Measurements from ENCODE around the gene BAIAP2.

The BAIAP2 gene

DNA sequence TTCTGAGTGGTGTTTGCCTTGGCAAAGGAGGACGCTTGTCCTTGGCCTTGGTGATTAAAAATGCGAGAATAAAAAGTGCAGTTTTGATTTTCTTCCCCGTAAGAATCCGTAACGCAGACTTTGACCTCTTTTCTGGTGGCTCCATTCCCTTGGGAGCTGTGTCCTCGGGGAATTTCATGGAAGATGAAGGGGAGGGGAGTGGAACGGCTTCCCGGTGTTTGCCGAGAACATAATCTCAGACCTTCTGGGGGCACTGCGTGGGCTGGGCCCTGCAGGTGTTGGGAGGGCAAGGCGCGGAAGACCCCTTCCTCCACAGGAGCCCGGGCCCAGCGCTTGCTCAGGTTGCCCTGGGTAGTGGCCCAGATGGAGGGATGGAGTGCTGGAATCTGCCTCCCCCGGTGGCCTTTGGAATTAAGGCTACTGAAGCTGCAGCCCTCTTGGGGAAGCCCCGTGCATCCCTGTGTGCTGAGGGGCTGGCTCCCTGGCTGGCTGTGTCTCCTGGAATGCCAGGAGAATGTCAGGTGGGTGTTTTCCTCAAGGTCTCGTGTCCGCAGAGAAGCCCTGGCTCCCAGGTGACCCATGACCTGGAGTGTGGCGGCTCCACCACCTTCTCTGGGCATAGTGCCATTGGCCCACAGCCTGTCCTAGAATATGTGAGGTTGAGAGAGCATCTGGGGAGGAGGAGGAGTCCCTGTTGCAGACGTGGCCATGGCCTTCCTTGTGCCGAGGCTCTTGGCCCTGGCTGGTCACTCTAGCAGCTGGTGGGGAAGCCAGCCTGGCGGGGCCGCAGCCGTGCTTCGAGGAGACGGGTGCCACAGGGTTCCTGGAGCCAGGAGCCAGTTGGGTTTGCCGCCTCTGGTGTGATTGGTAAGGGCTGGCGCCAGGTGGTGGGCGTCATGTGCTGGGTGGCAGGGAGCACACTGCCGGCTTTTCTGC, 3.1 kb downstream of the BAIAP2 start:
- peak in 1 of 14 donors; percentile 33 for DNase-seq

DNA sequence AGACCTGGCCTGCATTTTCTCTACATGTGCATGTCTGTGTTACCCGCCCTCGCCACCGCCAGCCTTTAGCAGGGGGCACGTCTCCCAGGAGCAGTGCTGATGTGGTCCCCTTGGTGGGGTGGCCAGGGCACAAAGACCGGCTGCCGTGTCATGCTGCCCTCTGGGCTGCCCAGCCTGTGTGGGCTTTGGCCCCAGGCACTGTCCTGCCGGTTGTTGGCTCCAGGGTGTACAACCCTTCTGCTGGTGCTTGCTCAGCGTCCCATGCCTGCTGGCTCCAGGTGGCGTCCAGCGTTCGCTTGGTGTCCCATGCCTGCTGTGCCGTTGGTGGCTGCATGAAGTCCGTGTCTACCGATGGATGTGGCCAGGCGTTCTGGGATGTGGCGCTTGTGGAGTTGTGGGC, 4.1 kb downstream of the BAIAP2 start:
- no peak for DNase-seq

DNA sequence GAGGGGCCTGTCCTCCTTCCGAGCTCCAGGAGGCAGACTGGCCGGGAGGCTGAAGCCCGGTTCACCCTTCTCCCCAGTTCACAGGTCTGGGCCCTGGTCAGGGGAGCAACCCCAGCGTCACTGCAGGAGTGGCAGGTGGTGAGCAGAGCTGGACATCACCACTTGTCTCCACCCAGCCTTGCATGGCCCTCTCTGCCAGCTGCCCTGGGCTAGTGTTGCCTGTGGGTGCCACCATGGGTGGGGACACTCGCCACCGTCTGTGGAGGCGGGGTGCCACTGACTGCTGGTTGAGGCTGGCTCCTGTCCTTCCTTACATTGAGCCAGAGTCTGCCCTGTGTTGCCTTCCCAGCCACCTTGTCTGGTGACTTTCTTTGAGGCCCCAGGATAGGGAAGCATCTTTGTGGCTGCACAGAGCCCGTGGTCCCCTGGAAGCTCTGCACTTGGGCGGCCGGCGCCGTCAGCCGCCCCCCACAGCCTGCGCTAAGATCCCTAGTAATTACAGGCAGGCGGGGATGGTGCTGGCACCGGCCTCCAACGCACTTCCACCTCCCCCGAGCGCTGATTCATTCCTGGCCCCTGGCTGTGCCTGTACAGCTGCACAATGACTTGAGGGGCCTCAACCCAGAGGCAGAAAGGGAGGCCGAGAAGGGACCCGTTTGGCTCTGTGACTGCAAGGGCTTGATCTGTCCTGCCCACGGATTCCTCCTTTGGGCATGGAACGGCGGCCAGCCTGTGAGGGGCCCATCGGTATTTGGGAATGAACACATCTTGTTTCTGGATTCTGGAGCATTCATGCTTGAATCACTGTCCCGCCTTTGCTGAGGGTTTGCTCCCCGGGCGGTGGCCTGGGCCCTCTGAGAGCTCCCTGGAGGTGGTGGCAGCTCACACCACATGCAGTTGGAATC, 5.2 kb downstream of the BAIAP2 start:
- peak in 1 of 14 donors; percentile 29 for DNase-seq

DNA sequence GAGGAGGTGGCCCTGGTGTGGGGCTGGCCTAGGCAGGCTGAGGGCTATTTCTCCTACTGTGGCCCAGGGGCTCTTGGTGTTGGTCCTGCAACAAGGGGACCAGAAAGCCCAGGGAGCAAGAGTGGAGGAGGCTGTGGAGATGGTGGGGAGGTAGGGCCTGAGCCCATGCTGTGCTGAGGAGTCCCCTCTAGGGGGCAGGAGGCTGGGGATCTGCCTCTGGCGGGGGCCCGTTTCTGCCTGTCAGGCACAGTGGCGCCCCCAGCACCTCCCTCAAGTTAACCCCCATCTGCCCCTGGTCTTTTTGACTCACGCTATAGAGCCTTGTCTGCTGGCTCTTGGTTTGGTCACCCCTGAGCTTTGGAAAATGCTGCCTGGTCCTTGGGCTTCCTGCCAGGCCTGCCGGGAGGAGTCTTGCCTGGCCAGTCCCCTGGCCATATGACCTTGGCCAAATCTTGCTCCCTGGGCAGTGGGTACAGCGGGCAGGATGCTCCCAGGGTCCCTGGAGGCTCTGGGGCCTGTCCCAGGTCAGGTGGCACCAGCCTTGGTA, 5.9 kb downstream of the BAIAP2 start:
- DNase-seq, result no peak

DNA sequence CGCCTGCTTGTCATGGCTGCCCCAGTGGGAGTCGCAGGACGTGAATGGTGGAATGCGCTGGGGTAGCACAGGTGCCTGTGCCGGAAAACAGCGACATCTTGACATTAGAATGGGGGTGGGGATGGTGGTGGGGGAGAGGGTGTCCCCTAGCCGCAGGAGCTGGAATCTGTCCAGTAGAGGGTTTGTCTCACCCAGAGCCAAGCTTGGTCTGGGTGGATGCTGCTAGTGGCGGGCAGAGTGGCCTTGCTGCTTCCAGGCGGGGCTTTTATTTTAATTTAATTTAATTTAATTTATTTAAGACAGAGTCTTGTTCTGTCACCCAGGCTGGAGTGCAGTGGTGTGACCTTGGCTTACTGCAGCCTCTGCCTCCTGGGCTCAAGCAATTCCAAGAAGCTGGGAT, 7.7 kb downstream of the BAIAP2 start:
- DNase-seq, result no peak

DNA sequence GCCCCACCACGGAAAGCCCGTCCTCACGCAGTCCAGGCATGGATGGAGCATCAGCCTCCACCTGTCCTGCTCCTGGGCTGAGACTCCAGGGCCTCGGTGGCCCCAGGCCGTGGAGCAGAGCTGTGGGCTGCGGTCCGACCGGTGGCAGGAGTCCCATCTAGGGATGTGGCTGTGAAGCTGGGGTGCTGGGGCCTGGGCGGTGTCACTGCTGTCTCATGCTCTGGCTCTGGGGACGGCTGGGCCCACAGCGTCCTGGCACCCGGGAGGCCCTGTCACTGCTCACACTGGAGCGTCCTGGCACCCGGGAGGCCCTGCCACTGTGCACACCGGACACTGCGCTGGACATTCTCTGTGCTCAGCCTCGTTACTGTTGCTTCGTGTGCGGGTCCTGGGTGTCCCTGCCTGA, 8.4 kb downstream of the BAIAP2 start:
- DNase-seq, result no peak

DNA sequence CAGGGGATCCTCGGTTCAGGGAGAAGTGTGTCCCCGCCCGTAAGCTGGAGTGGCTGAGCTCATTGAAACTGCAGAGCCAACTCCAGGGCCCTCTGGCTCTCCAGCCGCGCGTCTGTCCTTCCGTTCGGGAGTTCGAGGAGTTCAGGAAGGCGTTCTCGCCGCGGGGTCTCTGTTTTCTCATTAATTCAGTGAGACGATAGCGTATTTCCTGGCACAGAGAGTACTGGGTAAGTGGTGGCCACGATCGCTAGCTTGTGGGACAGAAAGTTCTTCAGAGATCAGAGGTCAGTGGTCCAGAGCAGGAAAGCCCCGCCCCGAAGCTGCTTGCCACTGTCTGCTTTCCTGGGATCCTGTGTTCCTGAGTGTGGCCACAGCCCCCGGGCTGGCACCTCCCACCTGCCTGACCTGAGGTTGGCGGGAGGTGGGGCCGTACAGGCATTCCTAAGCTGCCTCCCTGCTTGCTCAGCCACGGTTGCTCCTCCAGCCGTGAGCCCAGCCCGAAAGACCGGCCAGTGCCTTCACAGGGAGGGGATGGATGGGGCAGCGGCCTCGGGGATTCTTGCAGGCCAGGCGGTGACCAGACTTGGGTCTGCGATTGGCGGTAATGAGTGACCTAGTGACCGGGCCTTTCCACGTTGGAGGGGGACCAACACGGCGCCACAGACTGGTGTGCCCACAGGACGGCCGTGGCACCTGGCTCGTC, 8.9 kb downstream of the BAIAP2 start:
- DNase-seq, result no peak

DNA sequence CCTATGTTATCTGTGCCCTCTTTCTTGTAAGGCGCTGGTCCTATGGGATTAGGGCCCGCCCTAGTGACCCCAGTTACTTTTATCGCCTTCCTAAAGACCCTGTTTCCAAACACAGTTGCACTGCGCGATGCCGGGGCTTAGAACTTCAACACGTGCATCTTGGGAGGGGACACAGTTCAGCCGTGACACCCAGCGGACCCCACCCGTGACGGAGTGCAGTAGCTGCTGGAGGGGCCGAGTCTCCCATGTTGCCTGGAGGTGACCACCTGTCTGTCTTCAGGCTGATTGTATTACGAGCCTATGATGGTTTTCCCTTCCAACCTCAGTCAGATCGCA, 9.4 kb downstream of the BAIAP2 start:
- DNase-seq, result no peak

DNA sequence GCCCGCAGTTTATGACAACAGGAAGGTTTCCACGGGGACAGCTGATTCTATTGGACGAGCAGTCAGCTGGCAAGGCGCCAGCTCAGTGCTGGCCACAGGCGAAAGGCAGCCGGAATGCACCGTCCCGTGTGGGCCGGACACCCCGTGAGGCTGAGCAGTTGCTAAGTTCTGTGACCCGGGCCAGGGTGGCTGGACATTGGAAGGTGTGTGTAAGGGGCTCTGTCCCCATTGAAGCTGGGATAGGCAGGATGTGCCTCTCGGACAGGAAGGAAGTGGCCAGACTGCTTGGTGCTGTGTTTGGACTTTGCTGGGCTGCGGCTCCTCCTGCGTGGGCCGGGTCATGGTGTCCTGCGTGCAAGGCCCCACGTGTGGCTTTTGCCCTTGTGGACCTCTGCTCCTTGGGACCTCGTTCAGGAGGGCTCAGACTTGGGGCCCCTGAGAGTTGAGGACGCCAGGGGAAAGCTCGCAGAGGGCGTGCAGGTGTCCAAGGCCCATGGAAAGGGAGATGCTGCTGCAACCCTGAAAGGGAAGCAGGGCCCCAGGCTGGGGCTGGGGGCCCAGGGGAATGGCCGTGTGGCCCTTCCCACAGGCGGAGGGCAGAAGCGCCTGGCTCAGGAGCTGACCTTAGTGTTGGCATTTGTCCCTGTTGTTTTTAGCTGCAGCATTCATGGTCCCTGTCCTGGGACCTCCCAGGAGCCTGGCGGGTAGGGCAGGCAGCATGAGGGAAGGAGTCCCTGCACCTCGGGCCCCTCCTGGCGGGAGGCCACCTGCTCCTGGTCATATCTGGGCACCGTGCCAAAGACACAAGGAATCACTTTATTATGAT, 10.0 kb downstream of the BAIAP2 start:
- DNase-seq, result peak in 9 of 14 donors; percentile 28 to 66 (median 47)

DNA sequence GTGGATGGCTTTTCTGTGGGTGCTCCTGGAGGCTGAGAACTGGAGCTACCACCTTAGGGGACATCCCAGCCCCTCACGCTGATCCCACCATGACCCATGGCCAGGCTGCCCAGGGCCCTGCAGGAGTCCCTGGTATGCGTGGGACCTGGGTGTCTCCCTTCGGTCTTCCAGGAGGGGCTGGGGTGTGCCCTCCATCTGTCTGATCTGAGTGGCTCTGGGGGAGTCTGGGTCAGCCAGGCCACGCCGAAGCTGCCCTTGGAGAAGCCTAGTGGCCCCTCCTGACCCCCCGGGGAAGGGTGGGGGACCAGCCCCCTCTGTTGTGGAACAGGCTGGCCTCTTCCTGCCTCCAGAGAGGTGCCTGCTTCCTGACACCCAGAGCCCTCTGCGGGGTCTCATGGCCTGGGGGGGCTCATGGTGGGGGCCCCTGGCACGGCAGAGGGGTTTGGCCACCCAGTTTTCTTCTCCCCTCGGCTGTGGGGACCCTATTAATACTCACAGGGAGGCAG, 10.7 kb downstream of the BAIAP2 start:
- no peak for DNase-seq

DNA sequence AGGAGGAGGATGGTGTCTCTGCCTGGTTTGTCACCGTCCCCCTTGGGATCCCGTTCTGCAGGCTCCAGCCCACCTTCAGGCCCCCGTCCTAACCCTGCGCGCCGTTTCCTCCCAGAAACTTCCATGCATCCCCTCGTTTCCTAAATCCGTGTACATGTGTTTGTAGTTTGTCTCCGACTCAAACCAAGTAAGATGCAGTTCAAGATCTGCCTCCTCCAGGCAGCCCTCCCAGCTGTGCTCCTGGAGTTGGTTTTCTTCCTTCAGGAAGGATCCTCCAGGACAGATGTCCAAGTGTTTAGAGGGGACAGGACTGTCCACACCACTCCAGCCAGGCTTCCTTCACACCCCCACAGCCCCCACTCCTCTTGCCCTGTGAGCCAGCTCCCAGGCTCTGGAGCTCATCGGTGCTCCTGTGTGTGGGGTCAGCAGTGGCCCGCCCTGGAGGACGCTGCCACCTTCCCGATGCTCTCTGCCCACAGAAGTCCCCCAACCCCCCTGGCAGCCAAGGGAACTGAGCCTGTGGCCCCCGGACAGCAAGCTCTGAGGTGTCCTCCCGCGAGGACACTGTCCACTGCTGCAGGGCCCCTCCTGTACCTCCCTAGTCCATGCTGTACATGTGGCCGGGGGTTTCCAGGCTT, 11.3 kb downstream of the BAIAP2 start:
- DNase-seq, result no peak

DNA sequence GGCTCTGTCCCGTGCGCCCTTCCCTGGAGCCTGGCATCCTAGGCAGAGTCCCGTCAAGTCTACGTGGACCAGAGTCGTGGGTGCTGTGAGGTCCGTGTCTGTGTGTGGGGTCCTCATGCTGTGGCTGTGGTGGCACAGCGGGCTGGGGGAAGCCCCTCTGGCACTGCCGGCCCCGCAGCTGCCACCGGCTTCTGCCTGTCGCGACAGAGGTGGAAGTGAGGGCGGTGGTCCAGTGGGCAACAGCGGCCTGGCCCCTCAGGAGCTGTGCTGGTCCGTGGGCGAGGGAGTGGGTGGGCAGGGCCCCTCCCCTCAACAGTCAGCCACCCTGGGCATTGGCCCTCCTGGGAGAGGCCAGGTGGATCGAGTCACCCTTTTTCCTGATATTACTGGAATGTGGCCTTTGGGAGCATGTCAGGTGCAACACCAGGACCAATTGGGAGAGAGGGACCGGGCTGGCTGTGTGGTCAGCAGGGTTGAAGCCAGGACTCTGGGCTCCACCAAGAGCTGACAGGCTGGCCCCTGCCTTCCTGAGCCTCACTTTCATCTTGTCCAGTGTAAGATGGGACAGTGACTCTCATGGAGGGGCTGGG, 11.9 kb downstream of the BAIAP2 start:
- no peak for DNase-seq

DNA sequence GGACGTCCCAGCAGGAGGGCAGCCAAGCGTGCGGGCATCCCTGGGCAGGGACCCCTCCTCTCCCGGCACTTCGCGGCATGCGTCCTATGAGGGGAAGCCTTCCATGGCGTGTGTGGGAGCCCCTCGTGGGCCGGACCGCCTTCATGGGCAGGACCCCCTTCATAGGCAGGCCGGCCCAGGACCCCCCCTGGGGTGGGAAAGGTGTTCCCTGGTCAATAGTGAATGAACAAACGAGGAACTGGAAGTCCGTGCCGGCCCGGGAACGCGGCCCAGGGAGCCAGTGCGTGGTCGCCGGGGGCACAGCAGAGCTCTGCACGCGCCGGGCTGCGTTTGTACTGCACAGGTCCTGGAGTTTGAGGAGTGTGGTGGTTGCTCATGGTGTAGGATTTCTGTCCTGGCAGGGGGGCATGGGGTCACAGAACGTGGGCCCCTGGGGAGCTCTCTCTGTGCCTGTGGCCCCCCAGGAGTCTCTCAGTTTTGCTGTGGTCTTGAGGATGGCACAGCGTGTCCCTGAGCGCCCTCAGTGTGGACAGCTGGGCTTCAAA, 13.9 kb downstream of the BAIAP2 start:
- no peak for DNase-seq

DNA sequence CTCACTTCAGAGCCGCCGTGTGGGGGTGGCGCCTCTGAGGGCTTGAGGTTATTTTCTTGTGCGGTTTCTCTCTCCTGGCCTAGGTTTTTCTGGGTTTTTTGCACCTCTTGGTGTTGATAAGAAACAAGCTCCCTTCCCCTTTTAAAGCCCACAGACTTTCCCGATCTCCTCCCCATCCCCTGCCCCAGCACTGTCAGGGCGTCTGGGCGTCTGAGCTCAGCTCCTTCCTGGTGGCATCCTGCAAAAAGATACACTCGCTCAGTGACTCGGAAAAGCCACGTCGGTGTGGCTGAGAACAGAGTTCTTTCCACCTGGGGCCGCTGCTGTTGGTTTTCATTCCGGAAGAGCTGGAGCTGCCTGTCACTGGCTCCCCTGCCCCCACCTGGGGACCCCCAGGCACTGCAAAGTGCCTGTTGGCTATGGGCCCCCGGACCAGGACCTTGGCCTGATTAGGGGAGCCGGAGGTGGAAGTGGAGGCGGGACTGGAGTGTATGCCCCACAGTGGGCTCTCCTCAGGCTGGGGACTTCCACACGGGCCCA, 14.5 kb downstream of the BAIAP2 start:
- DNase-seq, result no peak

DNA sequence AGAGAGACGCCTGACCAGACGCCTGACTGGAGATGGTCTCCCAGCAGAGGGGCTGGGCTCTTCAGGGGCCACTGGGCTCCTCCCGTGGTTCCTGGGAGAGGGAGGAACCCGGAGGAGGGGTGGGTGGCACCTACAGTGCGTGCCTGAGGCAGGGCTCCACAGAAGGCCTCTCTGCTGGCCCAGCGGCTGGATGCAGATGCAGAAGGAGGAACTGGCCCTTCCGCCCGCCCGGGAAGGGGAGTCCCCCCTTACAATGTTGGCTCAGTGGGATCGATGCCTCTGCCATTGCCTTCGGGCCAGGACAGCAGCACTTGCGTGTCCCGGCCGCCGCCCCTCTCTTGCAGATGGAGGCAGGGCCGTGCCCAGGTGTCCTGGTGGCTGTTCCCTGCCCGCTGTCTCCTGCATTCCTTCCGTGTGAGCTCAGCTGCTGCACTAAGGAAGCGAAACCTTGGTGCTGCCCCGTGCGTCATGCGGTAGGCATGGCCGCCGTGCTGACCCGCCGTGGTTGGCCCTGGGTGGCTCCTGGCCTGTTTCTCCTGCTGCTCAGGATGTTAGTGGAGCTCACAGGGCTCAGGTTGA, 15.1 kb downstream of the BAIAP2 start:
- peak in 6 of 14 donors; percentile 43 to 73 (median 60) for DNase-seq

DNA sequence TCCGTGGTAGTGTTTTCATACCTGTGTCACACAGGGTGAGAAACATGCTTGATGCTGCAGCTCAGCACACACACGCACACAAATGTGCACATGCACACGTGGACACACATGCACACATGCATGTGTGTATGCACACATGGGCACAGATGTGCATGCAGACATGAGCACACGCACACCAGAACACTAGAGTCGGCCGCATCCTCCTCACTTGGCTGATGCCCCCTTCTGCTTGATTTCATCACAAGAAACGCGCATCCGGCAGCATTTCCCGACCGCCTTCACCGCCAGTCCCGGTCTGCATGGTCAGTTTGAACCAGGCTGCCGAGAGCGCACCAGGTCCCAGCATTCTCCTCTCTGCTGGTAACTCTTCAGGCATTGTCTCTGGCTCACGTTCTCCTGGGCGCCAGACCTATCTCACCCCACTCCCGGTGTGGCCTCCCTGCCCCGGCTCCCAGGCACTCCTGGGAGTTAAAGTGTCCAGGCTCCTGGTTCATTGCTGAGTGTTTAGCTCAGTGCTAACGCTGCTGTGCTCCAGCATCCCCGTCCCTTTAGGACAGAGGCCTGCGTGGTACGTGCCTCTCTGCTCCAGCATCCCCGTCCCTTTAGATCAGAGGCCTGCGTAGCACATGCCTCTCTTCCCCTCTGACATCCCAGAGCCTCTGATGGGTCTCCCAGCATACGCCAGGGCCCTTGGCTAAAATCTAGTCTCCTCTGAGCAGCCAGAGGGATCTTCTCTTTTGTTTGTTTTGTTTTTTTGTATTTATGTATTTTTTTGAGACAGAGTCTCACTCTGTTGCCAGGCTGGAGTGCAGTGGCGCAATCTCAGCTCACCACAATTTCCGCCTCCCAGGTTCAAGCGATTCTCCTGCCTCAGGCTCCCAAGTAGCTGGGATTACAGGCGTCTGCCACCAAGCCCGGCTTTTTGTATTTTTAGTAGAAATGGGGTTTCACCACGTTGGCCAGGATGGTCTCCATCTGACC, 16.0 kb downstream of the BAIAP2 start:
- peak in 1 of 14 donors; percentile 23 for DNase-seq

DNA sequence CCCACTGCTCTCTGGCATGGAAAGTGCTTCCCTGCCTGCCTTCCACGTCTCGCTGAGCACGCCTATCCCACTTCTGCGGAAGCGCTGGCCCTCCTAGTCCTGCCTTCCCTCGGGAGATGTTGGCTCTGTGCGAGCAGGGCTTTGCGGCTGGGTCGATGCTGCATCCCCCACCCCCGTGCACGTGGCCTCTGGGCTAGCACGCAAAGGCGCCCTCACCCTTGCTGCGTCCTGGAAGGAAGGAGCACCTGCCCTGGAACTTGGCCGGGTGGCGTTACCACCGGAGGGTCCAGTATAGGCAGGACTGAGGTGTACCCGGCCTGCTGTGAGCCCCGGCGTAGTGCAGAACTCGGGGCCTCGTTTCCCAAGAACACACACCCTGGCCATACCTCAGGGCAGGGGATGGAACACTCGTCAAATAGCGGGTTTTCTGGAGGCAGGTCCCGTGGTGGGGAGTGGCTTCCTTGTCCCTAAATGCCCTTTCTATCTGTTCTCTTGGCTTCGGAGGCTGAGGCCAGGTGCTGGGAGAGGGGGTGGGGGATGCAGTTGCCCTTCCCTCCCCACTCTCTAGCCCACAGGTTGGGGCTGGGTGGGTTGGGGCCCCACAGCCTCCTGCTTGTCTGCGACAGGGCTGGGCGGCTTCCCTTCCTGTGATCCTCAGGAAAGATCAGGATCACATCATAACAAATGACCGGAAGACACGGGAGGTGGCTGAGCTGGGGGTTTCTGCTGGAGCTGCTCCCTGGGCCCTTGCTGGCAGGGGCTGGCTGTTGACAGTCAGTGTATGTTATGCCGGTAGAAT, 17.4 kb downstream of the BAIAP2 start:
- no peak for DNase-seq

Data from C1 segment of cervical spinal cord (tissue), 14 donors.